ENCODE results near the gene MTMR11.

DNA sequence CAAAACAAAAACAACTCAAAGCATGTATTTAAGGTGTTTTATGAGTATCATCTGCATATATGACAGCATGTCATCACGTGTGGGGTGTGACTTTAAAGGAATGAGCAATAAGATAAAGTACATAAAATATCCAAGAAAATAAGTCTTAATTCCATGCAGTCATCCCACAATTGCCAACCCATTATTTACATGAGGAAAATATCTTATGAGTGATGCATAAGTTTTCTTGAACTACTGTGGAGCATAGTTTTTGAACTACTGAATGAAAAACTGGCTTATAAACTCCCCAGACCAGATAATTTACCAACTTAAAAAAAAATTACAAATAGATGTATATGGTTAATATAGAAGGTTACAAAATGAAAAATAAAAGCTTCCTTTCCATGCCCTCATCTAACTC is 29.7 kb upstream of the MTMR11 start:
- no peak for TF ChIP-seq CTCF (IDR thresholded peaks at IDR 0.05)
- no peak for TF ChIP-seq POLR2A (IDR thresholded peaks at IDR 0.05)
